Forelimb muscle (tissue), 1 donor: ENCODE results near the gene APBA2. TPM values are rescaled to one million over a fixed set of nuclear protein-coding genes. Genes with fewer than 3 reads are reported as not detected.

Experiments used
- DNase-seq: peaks from one replicate; pipeline ENCODE4 v3.0.0-alpha.2; 2013; ENCODE audit warnings: low read depth
- polyA plus RNA-seq: library from polyadenylated mRNA; unstranded; fragments of 120-200 nt; gene quantifications from one replicate; pipeline ENCODE4 v1.2.1, GENCODE V29; 2013; ENCODE audit not compliant: insufficient read length

APBA2 gene
- polyA plus RNA-seq, 1 donor = 3.9 TPM

DNA sequence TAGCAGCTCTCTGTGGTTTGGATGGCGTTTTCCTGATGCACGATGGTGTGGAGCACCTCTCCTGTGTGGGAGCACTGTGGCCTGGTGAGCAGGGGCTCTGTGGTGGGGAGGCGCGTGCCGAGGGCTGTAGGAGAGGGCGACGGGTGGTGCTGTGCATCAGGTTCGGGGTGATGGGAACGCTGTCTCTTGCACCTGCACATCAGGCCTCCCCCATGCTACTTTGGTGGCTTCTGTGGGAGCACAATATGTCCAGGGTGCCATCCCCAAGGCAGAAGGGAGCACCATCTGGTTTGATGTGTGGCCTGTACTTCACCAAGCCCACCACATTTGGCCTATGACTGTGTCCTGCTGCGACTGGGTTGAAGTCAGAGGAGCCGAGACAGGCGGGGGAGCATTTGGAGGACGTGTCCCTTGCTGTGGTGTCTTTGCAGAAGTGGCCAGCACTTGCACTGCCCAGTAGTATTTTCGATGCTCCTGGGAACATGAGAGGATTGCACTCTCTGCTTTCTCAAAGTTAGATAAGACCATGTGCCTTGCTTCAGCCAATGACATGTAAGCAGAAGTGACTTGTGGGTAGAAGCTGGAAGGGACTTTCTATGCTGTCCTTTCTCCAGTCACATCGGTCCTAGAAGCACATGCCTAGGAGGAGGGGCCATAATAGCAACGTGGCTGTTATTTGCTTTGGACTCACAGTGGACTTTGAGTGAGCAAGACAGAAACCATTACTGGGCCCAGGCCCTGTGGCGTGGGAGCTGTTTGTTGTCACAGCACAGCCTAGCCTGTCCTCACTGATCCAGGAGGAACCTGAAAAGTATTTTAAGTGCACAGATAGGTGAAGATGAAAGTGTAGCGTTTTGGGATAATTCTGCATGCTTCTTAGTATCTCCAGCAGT is 72.1 kb downstream of the APBA2 start:
- no peak for DNase-seq

DNA sequence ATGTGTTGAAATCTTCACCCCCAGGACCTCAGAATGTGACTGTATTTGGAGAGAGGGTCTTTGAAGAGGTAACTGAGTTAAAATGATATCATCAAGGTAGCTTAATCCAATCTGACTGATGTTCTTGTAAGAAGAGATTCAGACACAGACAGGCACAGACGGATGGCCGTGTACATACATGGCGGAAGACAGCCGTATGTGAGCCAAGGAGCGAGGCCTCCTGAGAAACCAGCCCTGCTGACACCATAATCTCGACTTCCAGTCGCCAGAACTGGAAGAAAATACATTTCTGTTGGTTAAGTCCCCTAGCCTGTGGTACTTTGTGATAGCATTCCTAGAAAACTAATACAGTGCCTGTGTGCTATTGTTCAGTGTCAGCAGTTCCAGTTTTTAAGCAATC is 73.6 kb downstream of the APBA2 start:
- DNase-seq = no peak

DNA sequence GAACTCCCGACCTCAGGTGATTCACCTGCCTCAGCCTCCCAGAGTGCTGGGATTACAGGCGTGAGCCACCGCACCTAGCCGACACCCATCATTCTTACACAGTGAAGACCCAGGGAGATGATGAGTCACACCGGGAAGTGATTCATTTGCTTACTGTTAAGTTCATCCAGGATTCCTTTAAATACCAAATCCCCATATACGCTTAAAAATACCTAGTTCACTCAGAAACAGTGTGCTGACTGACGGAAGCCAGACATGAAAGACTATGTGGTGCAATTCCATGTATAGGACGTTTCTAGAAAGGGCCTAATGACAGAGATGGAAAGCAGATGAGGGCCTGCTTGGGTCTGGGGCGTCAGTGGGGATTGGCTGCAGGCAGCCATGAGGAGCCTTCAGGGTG is 75.2 kb downstream of the APBA2 start:
- no peak for DNase-seq

DNA sequence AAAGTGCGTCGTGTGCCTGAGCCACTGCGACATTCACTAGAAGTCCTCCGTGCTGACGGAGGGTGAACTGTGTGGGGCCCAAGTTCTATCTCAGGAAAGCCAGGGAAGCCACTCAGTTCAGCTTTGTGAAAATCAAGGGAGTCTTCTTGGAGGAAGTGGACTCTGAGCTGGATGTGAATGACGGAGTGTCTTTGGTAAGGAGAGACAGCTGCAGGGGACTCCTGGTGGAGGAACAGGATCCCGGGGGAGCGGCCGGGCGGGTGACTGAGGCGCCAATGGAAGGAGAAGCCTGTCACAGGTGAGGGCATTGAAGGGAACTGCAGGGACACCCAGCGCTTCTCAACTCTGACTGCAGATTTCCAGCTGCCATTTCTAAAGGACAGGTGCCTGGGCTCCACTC is 75.6 kb downstream of the APBA2 start:
- DNase-seq = no peak

DNA sequence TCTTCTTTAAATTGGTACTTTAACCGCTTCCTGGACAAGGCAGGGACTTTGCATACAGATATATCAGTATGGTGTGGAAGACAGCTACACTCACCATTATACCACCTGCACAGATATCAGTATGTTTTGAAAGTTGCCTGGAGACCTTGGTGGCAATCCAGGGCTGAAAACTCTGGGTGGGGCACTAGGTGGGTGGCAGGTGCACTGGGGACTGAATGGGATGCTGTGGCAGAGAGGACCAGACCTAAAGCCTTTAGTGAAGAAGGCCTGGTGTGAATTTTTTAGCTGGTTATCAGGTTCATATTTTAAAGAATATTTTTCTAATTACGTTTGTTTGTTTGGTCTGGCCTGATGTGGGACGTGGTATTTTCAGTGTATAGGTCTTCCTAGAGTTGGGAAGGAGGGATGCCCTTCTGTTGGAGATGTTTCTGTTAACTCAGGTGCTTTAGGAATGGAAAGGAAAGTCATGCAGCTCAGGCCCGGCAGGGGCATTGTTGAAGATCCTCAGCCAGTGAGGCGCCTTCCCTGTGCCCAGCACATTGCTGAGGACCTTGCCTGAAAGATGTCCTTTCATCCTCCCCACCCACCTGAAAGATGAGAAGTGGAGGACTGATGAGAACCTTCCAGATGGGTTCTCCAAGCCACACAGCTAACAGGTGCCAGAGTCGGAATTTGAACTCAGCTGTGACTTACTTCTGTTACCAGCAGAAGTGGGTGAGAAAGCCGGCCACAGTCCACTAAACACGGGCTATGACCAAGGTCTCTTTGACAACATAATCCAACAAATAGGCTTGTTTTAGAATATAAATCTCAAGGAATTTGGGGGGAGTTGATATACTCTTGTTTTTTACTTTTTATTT is 77.3 kb downstream of the APBA2 start:
- no peak for DNase-seq

DNA sequence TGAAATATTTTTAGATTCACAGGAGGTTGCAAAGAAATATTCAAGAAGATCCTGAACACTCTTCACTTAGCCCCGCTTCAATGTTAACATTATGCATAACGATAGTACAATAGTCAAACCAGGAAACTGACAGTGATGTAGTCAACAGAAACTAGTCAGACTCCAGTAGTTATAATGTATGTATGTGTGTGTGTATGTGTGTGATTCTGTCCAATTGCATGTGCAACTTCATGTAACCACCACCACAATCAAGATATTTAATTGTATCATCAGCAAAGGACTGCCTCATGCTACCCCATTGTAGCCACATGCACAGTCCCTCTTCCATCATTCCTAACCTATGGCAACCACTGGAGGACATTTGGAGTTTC is 77.9 kb downstream of the APBA2 start:
- DNase-seq = no peak

DNA sequence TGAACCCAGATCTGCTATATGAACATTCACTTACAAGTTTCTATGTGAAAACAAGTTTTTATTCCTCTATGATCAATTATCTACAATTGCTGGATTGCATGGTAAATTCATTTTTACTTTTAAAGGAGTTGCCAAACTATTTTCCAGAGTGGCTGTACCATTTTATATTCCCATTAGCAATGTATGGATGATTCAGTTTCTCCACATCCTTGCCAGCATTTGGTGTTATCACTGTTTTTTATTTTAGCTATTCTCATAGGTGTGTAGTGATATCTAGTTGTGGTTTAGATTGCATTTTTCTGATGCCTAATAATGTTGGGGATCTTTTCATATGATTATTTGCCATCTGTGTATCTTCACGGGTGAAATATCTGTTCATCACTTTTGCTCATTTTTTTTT is 78.3 kb downstream of the APBA2 start:
- DNase-seq = no peak

DNA sequence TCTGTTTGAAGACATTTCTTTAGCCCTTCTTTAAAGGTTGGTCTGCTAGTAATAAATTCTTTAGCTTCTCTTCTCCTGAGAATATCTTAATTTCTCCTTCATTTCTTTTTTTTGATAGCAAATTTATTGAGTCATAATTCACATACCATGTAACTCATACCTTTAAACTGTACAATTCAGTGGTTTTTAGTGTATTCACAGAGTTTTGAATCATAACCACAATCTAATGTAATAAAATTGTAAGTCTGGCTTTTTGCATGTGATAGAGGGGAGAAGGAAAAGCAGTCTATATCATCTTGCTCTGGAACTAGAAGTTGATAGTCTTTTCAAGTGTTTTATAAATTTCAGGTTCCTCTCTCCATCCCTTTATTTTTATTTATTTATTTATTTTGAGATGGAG is 81.3 kb downstream of the APBA2 start:
- no peak for DNase-seq

DNA sequence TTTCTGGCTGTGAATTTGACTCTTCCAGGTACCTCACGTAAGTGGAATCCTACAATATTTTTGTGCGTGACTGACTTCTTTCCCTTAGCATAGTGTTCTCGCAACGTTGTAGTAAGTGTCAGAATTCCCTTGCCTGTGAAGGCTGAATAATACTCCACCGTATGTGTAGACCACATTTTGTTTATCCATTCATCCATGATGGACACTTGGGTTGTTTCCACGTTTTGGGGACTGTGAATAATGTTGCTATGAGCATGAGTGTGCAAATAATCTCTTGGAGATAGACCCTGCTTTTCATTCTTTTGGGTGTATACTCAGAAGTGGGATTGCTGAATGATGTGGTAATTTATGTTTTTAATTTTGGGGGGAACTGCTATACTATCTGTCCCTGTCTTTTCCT is 82.2 kb downstream of the APBA2 start:
- no peak for DNase-seq

DNA sequence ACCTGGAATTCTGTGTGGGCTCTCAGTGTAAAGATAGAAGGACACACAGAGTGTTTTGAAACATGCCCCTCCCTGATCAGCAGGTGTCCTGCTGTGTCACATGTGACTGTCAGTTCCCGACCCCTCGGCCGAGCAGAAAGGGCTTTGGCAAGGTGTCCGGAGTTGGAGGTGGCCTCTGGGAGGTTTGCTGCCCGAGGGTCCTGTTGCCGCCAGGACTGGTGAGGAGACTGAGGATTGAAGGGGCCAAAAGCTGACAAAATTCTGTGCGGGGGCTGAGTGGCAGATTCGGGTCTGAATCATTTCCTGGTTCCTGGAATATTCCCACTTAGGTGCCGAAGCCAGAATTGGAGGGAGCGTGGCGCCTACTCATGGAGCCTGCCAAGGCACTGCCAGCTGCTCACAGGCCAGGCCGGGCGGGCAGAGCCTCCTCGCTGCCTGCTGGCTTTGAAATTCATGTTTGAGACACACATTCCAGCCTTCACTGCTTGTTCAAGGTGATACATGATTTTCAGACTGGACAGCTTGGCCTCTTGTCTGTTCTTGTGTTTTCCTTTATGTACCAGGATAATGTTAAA is 83.8 kb downstream of the APBA2 start:
- no peak for DNase-seq

DNA sequence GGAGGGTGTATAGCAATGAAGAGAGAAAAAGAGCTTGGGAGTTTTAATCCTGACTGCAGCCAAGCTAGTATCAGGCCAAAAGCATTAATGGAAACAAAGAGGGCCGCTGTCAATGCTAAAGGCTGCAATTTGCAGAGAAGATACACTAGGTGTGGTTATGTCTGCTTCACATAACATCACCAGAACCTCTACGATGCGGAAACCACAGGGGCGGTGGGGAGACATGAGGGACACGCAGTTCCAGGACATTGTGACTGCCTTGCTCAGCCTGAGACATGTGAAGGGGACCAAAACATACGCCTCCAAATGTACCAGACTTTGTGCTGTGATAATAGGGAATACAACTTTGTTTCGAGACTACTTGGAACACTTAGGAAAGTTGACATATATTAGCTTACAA is 88.4 kb downstream of the APBA2 start:
- DNase-seq = no peak

DNA sequence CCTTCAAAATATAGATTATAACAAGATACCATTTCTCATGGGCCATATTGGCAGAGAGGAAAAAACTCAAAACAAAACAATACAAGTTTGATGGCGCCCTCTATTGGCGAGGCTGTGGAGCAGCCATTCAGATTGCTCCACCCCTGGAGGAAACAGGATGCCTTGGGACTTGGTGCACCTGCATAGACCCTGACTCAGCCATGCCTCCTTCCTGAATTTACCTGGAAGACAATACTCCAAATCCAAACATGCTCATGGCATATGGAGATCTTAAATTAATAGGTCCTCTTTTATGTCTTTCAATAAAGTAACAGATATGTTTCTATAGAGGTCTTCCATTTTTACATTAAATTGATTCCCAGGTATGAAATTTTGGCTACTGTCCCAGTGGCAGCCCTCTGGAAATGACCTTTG is 90.0 kb downstream of the APBA2 start:
- no peak for DNase-seq

DNA sequence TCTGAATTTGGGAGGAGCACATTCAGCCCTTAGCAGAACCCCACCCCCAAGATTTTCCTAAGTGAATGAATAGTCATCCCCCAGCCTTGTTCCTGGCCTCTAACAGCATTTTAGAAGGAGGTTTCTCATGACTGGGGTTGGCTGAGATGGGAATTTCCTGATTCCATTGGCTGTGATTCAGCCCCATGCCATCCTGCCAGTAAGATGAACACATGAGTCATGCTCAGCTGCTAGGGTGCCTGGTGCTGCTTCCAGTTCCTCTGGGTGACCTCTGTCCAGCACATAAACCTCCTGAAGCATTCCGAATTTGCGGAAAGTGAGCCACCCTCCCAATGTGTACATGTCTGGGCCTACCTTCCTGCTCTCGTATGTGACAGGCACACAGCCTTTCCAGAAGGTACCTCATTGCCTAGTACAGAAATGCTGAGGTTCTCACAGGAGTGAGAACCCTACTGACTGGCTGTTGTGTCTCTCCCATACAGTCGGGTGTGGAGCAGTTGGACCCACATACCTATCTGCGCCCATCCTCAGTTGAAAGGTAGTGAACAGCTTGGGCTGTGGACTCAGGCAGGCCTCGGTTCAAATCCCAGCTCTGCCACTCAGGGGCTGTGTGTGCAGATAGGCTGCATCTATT is 91.7 kb downstream of the APBA2 start:
- no peak for DNase-seq

DNA sequence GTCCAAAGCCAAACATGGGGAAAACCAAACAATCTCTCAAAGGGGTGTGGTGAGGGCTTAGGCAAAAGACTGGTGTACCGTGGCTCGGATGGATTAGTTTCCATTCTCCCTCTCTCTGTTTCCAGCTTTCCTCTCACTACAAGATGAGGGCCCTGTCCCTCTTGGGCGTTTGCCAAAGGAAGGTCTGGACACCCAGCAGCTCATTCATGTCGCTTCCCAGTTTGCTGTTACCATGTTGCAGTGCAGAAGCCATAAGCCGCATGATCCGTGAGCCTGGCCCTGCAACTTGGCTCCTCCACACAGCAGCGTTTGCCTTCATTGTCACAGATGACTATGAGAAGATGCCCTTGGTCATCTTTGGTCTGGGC is 92.2 kb downstream of the APBA2 start:
- no peak for DNase-seq

DNA sequence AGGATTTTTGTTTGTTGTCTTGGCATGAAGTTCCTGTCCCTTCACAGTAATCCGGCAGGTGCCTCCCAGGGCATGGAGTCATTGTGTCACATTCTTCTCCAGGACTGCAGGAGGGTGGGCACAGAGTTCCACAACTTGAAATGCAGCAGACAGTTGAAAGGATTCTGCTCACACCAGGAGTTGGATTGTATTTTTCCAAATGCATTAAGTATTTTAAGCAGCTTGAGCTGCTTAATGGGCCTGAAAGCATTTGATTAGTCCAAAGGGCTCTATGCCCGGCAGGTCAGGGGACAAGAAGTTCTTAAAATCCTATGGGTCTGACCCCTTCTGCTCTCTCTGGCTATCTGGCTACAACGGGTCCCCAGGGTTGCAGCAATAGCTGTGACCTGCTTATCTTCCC is 92.9 kb downstream of the APBA2 start:
- no peak for DNase-seq

DNA sequence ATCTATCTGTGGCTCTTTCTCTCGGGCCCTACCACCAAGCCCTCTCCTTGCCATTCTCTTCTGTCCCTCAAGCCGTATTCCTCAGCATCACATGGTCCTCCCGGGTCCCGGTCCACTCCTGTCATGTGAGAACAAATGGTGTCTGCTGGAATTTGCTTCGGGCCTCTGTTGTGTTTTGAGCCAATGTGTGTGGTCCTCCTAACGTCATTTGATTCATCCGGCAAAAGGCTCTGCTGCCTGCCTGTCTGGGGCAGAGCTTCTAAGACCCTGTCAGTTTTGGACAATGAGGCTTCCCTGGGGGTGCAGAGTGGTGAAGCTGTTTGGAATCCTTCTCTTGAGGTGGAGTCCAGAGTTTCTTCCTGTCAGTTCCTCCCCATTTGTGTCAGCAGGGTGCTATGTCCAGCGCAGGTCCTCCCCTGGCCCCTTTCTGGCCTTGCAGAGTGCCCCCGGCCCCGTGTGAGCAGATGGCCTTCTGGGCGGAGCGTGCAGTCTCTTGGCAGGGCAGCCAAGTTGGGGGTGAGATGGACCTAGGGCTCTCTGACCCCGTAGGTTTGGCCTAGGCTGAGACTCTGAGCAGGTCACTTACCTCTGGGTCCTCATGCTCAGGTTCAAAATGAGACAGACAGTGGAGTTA is 93.6 kb downstream of the APBA2 start:
- DNase-seq = no peak

DNA sequence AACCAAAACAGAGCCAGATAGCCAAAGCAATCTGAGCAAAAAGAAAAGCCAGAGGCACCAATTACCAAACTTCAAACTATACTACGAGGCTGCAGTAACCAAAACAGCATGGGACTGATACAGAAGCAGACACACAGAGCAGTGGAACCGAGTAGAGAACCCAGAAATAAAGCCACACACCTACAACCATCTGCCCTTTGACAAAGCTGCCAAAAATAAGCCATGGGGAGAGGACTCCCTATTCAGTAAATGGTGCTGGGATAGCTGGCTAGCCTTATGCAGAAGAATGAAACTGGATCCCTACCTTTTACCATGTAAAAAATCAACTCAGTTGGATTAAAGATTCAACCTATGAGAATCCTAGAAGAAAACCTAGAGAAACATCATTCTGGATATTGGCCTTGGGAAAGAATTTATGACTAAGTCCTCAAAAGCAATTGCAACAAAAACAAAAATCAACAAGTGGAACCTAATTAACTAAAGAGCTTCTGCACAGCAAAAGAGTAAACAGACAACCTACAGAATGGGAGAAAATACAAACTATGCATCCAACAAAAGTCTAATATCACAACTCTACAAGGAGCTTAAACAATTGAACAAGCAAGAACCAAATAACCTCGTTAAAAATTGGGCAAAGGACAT is 95.1 kb downstream of the APBA2 start:
- DNase-seq = no peak

DNA sequence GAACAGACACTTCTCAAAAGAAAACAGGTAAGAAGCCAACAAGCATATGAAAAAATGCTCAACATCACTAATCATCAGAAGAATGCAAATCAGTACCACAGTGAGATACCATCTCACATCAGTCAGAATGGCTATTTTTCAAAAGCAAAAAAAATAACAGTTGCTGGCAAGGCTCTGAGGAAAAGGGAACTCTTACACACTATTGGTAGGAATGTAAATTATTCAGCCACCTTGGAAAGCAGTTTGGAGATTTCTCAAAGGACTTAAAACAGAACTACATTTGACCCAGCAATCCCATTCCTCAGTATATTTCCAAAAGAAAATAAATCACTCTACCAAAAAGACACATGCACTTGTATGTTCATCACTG is 95.6 kb downstream of the APBA2 start:
- no peak for DNase-seq

DNA sequence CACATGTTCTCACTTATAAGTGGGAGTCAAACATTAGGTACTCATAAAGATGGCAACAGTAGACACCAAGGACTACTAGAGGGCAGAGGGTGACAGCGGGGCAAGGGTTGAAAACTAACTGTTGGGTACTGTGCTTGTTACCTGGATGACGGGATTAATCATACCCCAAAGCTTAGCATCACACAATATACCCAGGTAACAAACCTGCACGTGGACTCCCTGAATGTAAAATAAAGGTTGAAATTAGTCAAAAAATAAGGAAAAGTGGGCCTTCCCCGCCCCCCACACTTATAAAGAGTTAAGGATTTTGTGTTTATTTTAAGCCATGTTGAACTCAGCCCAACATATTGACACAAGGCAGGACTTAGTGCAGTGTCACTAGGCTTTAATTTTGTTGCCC is 96.1 kb downstream of the APBA2 start:
- DNase-seq = no peak

DNA sequence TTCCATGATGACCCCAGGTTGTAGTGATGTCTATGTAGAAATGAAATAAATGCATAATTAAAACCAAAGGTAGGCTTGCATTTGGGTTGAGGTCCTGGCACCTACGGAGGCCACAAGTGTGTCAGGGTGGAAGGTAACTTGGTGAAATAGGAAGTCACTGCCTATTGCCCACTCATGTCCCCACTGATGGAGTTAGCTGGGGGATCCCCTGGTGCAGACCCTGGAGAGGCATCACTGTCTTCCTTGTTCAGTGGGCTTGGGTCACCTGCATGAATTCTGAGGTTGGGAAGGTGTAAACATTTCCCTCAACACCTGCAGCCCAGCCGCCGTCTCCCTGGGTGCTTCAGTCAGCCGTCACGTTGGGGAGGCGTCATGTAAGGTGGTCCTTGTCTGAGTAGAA is 97.1 kb downstream of the APBA2 start:
- DNase-seq = no peak
